ENCODE data around the gene ENTPD8. TPM values are rescaled to one million over a fixed set of nuclear protein-coding genes. Genes with fewer than 3 reads are reported as not detected.

Gene ENTPD8
- total and polyA plus RNA-seq, 2 of the 13 experiments (the other 11 are each of a cell fraction or from before 2014, with no cell fraction given), result 0.26 to 0.44 TPM

- TF ChIP-seq ZBTB25 (CRISPR knock-in tag; IDR thresholded peaks at IDR 0.05), result no peak
- TF ChIP-seq, protein P1, sequence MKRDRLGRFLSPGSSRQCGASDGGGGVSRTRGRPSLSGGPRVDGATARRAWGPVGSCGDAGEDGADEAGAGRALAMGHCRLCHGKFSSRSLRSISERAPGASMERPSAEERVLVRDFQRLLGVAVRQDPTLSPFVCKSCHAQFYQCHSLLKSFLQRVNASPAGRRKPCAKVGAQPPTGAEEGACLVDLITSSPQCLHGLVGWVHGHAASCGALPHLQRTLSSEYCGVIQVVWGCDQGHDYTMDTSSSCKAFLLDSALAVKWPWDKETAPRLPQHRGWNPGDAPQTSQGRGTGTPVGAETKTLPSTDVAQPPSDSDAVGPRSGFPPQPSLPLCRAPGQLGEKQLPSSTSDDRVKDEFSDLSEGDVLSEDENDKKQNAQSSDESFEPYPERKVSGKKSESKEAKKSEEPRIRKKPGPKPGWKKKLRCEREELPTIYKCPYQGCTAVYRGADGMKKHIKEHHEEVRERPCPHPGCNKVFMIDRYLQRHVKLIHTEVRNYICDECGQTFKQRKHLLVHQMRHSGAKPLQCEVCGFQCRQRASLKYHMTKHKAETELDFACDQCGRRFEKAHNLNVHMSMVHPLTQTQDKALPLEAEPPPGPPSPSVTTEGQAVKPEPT (CRISPR knock-in tag; IDR thresholded peaks at IDR 0.05; ENCODE audit: low read depth), result no peak
- TF ChIP-seq ZC3H4 (CRISPR knock-in tag; IDR thresholded peaks at IDR 0.05; ENCODE audit: borderline replicate concordance), result no peak
- no peak for TF ChIP-seq ZNF335 (CRISPR knock-in tag; IDR thresholded peaks at IDR 0.05)
- TF ChIP-seq ZSCAN29 (CRISPR knock-in tag; conservative IDR thresholded peaks at IDR 0.05), result 0 out of 2 replicates have a peak, but pooled peaks have one; percentile 38
- peak; percentile 61; the same call in 1 of the 2 replicates for TF ChIP-seq RNF2 (conservative IDR thresholded peaks at IDR 0.05; ENCODE audit: low read depth)
- TF ChIP-seq TBL1XR1 (IDR thresholded peaks at IDR 0.05; ENCODE audit: borderline replicate concordance, low read length, partially characterized antibody), result no peak
- no peak for TF ChIP-seq ZKSCAN8 (CRISPR knock-in tag; IDR thresholded peaks at IDR 0.05; ENCODE audit: borderline replicate concordance)
- TF ChIP-seq ZNF83 (CRISPR knock-in tag; IDR thresholded peaks at IDR 0.05; ENCODE audit: borderline replicate concordance), result no peak
- no peak for TF ChIP-seq JARID2 (CRISPR knock-in tag; IDR thresholded peaks at IDR 0.05; ENCODE audit: insufficient replicate concordance)
- TF ChIP-seq PBX3 (CRISPR knock-in tag; IDR thresholded peaks at IDR 0.05; ENCODE audit: borderline replicate concordance), result no peak
- peak; percentile 76; the same call in 1 of the 2 replicates for TF ChIP-seq SAFB2 (CRISPR knock-in tag; IDR thresholded peaks at IDR 0.05; ENCODE audit: borderline replicate concordance, low read depth)
- no peak for TF ChIP-seq BCL6 (CRISPR knock-in tag; IDR thresholded peaks at IDR 0.05)
- no peak for TF ChIP-seq GATAD2A (CRISPR knock-in tag; IDR thresholded peaks at IDR 0.05)
- TF ChIP-seq ZNF12 (CRISPR knock-in tag; IDR thresholded peaks at IDR 0.05), result no peak
- no peak for TF ChIP-seq CAMTA2 (CRISPR knock-in tag; IDR thresholded peaks at IDR 0.05; ENCODE audit: borderline replicate concordance)
- TF ChIP-seq FOXA1 (IDR thresholded peaks at IDR 0.05), result no peak
- no peak for TF ChIP-seq FOXA1 (CRISPR knock-in tag; IDR thresholded peaks at IDR 0.05)
- TF ChIP-seq, protein P2, sequence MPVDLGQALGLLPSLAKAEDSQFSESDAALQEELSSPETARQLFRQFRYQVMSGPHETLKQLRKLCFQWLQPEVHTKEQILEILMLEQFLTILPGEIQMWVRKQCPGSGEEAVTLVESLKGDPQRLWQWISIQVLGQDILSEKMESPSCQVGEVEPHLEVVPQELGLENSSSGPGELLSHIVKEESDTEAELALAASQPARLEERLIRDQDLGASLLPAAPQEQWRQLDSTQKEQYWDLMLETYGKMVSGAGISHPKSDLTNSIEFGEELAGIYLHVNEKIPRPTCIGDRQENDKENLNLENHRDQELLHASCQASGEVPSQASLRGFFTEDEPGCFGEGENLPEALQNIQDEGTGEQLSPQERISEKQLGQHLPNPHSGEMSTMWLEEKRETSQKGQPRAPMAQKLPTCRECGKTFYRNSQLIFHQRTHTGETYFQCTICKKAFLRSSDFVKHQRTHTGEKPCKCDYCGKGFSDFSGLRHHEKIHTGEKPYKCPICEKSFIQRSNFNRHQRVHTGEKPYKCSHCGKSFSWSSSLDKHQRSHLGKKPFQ (CRISPR knock-in tag; IDR thresholded peaks at IDR 0.05; ENCODE audit: insufficient replicate concordance), result no peak
- no peak for TF ChIP-seq SIX1 (CRISPR knock-in tag; IDR thresholded peaks at IDR 0.05; ENCODE audit: borderline replicate concordance)
- TF ChIP-seq KLF13 (CRISPR knock-in tag; IDR thresholded peaks at IDR 0.05), result no peak
- peak; percentile 49; the same call in 1 of the 2 replicates for TF ChIP-seq ATF7-NPFF (CRISPR knock-in tag; IDR thresholded peaks at IDR 0.05; ENCODE audit: low read depth)
- TF ChIP-seq ZBTB42 (CRISPR knock-in tag; IDR thresholded peaks at IDR 0.05), result no peak
- no peak for TF ChIP-seq ZNF703 (CRISPR knock-in tag; IDR thresholded peaks at IDR 0.05; ENCODE audit: borderline replicate concordance)
- no peak for TF ChIP-seq ZNF24 (IDR thresholded peaks at IDR 0.05)
- TF ChIP-seq EZH2 (conservative IDR thresholded peaks at IDR 0.05; ENCODE audit: low read depth, low read length), result no peak
These were observed 34.1 kb downstream of the ENTPD8 start (continued) for GRCh38 chr9:137406876-137407589.
